SKM-1 (cell line): ENCODE data around the gene TYW1B.
"Not testable (repeated sequence)": the region's sequence is repeated elsewhere in the genome, so short reads cannot be mapped to it uniquely, and the experiment has no call there.

Experiments
- DNase-seq: peaks from one replicate; lab custom pipeline; 2025; ENCODE audit not compliant: unreplicated experiment; lab: John Stamatoyannopoulos, UW

Gene TYW1B

DNA sequence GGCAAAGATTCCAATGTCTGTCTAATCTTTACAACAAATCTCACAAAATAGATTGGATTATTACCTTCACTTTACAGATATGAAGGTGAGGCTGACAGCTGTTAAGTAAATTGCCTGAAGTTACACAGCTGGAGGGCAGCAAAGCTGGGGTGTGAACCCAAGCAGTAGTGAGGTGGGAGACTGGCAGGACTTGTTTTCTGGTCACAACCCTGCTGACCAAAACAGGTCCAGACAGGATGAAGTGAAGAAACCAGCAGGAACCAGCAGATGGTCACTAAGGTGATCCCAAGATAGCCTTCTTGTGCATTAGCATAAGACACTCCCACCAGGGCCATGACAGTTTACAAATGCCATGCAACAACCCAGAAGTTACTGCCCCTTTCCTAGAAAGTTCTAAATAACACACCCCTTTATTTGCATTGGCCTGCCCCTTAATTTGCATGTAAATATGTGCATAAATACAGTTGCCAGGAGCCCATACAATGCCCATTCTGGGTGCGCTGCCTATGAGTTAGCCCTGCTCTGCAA lies 195.2 kb downstream of the TYW1B start:
- DNase-seq = not testable (repeated sequence)

GRCh38 chr7:72628375-72628774 lies 199.6 kb downstream of the TYW1B start:
- not testable (repeated sequence) for DNase-seq

DNA sequence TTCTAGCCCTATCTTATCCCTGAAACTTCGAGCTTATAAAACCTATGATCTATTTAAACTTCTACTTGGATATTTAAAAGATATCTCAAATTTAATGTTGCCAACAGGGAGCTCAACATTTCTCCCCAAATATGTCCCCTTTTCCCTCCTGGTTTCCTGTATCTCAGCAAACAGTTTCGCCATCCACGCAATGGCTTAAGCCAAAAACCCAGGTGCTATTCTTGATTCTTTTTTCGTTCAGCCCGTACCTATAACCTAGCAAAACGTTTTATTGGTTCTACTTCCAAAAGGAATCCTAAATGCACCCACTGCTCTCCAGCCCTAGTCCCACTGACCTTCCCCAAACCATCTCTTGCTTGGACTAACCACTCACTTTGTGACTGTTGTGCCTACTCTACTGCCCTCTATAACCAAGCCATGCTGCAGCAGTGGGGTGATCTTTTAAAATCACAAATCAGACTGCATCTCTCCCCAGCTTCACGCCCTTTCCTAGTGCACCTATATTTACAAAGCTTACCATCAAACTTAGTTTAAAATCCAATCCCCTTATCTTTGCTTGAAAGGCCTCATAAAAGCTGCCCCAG lies 201.5 kb downstream of the TYW1B start:
- not testable (repeated sequence) for DNase-seq

DNA sequence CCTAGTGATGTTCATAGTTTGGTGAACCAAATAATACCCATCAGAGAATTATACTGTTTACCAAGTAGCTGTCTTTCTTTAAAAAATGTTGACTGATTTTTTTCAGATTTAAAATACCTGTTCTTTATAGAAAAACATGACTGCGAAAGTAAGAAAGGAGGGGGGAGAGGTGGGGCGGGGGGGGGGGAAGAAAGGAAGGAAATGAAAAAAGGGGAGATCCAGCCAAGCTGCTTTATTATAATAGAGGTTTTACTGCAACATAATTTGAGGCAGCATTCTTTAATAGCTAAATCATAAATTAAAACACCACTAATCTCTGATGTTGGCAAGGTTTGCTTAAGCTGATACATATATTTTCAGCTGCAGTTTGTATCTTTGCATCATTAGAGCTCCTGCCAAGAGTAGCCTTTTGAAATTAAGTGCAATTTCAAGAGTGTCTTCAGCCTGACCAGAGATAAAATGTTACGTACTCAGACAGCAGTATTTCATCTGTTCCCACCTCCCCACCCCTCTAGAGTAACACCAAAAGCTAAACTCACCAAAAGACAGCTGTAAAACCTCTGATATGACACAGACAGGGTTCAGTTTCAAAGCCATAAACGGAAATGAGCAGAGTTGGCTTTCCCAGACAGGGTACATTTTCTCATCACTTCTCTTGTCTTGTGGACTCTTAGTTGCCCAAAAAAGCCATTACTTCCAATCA lies 202.1 kb downstream of the TYW1B start:
- not testable (repeated sequence) for DNase-seq

- DNase-seq = no peak
Observed at GRCh38 chr7:72622532-72622931, 205.5 kb downstream of the TYW1B start.

- DNase-seq = not testable (repeated sequence)
Observed at GRCh38 chr7:72621761-72622187, 206.2 kb downstream of the TYW1B start.

DNA sequence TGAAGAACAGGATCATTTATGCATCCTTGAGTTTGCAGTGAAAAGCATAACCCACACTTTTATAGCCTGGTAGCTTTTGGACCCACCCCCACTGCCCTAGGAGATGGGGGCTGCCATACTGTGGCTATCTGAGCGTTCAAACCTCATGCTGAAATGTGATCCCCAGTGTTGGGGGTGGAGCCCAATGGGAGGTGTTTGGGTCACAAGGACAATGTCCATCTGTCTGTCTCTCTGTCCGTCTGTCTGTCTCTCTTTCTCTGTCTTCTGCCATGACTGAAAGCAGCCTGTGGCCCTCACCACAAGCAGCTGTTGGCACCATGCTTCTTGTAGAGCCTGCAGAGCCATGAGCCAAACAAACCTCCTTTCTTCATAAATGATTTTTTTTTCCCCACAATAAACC lies 207.1 kb downstream of the TYW1B start:
- not testable (repeated sequence) for DNase-seq

GRCh38 chr7:72618435-72619180 lies 209.4 kb downstream of the TYW1B start:
- DNase-seq = not testable (repeated sequence)

DNA sequence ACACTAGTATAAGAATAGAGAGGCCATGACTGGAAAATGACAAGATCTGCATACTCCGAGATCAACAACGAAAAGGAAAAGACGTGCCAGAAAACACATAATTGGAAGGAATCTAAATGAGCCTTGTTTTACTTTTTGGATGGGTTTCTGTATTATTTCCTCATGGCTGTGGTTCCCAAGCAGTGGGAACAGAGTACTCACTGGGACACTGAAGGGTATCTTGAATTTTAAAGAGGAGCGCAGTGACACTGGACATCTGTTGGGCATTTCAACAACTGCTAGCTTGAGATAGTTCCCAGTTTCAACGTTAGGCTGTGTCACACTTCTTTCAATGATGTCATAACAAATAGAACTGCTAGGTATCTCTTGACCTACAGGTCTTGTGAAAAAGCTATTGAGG lies 218.2 kb downstream of the TYW1B start:
- DNase-seq = not testable (repeated sequence)

- DNase-seq = not testable (repeated sequence)
Observed at GRCh38 chr7:72607988-72608387, 220.0 kb downstream of the TYW1B start.

GRCh38 chr7:72605863-72606431 lies 222.1 kb downstream of the TYW1B start:
- DNase-seq = not testable (repeated sequence)

DNA sequence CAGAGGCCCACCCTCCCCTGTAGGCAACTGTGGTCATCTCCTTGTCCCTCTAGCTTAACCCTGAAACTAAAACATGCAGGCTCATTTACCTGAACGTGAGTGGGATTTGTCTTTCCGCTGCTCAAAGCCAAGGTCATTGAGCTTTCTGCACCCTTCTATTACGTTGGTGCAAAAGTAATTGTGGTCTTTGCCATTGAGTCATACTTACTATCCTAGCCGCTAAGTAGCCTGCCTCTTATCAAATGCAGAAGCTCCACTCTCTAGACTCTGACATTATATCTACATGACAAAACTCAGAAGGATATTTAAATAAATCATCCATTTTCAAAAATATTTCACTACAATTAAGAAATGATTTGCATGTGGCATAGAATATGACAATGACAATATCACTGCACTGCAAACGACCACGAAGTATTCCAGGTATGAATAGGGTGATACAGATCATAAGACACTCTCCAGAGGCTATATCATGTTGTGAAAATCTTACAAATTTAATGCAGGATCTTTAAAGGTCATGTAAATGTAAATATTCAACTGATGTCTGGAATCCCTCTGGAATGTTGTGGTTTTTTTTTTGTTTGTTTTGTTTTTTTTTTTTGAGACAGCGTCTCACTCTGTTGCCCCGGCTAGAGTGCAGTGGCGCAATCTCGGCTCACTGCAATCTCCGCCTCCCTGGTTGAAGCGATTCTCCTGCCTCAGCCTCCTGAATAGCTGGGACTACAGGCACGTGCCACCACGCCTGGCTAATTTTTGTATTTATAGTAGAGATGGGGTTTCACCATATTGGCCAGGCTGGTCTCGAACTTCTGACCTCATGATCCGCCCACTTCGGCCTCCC lies 223.0 kb downstream of the TYW1B start:
- DNase-seq = not testable (repeated sequence)

GRCh38 chr7:72603476-72603875 lies 224.5 kb downstream of the TYW1B start:
- DNase-seq = not testable (repeated sequence)

DNA sequence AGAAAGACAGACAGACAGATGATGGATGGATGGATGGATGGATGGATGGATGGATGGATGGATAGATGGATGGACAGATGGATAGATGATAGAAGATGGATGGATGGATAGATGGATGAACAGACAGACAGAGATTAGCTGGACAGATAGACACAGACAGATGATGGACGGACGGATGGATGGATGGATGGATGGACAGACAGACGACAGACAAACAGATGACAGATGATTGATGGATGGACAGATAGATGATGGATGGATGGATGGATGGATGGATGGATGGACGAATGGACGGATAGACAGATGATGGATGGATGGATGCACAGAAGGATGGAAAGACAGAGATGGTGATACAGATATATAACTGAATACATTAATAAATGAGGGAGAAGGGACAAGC lies 224.9 kb downstream of the TYW1B start:
- no peak for DNase-seq

- DNase-seq = not testable (repeated sequence)
Observed at GRCh38 chr7:72601683-72602082, 226.3 kb downstream of the TYW1B start.

GRCh38 chr7:72590023-72590422 lies 238.0 kb downstream of the TYW1B start:
- not testable (repeated sequence) for DNase-seq

DNA sequence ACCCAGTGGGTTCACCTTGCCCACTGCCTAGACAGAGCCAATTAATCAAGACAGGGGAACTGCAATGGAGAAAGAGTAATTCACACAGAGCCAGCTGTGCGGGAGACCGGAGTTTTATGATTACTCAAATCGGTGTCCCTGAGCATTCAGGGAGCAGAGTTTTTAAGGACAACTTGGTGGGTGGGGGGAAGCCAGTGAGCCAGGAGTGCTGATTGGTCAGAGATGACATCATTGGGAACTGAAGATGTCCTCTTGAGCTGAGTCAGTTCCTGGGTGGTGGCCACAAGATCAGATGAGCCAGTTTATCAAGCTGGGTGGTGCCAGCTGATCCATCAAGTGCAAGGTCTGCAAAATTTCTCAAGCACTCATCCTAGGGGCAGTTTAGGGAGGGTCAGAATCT lies 240.7 kb downstream of the TYW1B start:
- not testable (repeated sequence) for DNase-seq

DNA sequence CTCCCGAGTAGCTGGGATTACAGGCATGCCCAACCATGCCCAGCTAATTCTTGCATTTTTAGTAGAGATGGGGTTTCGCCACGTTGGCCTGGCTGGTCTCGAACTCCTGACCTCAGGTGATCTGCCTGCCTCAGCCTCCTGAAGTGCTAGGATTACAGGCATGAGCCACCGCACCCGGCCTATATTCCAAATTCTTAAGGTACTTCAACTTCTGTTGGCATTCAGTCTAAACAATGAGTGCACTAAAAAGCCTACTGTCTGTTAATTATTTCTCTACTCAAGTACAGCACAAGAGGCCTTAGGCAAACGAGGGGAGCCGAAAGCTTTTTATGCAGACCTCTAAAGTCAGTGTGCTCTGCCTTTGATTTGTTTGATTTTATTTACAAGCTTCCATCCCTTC lies 243.4 kb downstream of the TYW1B start:
- DNase-seq = not testable (repeated sequence)

GRCh38 chr7:72583620-72584361 lies 244.2 kb downstream of the TYW1B start:
- DNase-seq = not testable (repeated sequence)
